ENCODE results near the gene SOX5.

Gene SOX5

DNA sequence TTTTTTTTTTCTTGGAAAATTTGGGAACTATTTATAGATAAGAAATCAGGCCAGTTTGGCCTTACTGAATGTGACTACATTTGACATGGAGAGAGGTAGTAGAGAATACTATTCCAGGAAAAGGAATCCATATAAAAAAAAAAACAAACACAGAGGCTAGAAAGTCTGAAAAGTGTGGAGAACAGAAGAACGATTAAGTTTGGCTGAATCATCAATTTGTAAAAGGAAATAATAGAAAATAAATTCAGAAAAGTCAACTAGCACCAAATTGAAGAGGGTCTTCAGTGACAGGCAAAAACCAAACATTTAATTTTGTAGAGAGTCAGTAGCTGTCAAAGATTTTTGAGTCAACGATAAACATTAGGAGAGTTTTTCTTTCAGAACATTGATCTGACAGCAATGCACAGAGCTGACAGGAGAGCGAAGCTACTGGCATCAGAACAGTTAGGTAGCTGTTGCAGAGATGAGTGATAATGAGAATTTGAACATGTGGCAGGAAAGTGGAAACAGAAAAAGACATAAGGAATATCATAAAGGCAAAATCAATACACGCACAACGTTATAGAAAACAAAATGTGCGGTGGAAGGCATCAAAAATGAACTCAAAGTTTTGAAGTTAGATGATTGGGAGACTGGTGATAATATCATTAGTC lies 241.2 kb downstream of the SOX5 start:
- Histone ChIP-seq H2BK120ac (ENCODE audit: low read depth, low read length) (no peak overlapping the region), H3K4me1 (ENCODE audit: control insufficient read depth, insufficient read depth, low read depth, low read length) (no peaks in the 10 kb centered on the region)

GRCh38 chr12:23707270-23707669 lies 242.2 kb downstream of the SOX5 start:
- Histone ChIP-seq H3K4me1 (ENCODE audit: control insufficient read depth, insufficient read depth, low read depth, low read length) (no peaks in the 10 kb centered on the region), H3K9me3 (ENCODE audit: control insufficient read depth, low read length) (no peaks in the 10 kb centered on the region), H3K4me3 (ENCODE audit: insufficient read depth in 1 of 2, low read depth in 1 of 2, low read length in 2 of 2) (no peak overlapping the region), H3K4me2 (ENCODE audit: low read length, poor library complexity, severe bottlenecking) (no peak overlapping the region), H3K27me3 (ENCODE audit: control insufficient read depth in 1 of 2, insufficient read depth in 1 of 2, low read length in 2 of 2) (no peaks in the 10 kb centered on the region), H3K79me1 (replicated peaks; ENCODE audit: low read length, poor library complexity, severe bottlenecking) (no peaks in the 10 kb centered on the region), H4K8ac (ENCODE audit: low read length) (no peak overlapping the region), H3K27ac (ENCODE audit: low read length, poor library complexity, severe bottlenecking) (no peak overlapping the region), H3K9ac (ENCODE audit: low read length) (no peak overlapping the region), H2AK5ac (ENCODE audit: low read length, severe bottlenecking) (no peak overlapping the region), H2BK15ac (ENCODE audit: low read depth, poor library complexity, severe bottlenecking) (no peak overlapping the region), H3K18ac (ENCODE audit: low read depth in 1 of 2, low read length in 2 of 2) (no peak overlapping the region), H3K36me3 (ENCODE audit: control insufficient read depth in 1 of 2, insufficient read depth in 2 of 2, low read depth in 1 of 2, low read length in 2 of 2) (no peaks in the 10 kb centered on the region), H3K4ac (ENCODE audit: low read depth in 1 of 2, low read length in 2 of 2) (no peak overlapping the region), H2BK12ac (ENCODE audit: low read length in 2 of 2) (no peak overlapping the region), H4K91ac (ENCODE audit: low read length) (no peak overlapping the region), H2BK5ac (ENCODE audit: low read depth, low read length, poor library complexity, severe bottlenecking) (no peak overlapping the region), H3K14ac (ENCODE audit: low read length in 2 of 2) (no peak overlapping the region), H3K23ac (ENCODE audit: low read length in 2 of 2) (no peak overlapping the region), H2BK120ac (ENCODE audit: low read depth, low read length) (no peak overlapping the region), H2AFZ (ENCODE audit: low read depth, low read length) (no peak overlapping the region)
- WGBS = 79% methylated on average over 2 of the region's 5 CpGs
- DNase-seq = no peak

More for the DNA sequence above, 241.2 kb downstream of the SOX5 start:
- Histone ChIP-seq H3K9ac (ENCODE audit: low read length) (no peak overlapping the region), H3K9me3 (ENCODE audit: control insufficient read depth, low read length) (no peaks in the 10 kb centered on the region), H3K27me3 (ENCODE audit: control insufficient read depth in 1 of 2, insufficient read depth in 1 of 2, low read length in 2 of 2) (no peaks in the 10 kb centered on the region), H4K91ac (ENCODE audit: low read length) (no peak overlapping the region), H3K27ac (ENCODE audit: low read length, poor library complexity, severe bottlenecking) (no peak overlapping the region), H4K8ac (ENCODE audit: low read length) (no peak overlapping the region), H2AFZ (ENCODE audit: low read depth, low read length) (no peak overlapping the region), H2BK12ac (ENCODE audit: low read length in 2 of 2) (no peak overlapping the region), H3K36me3 (ENCODE audit: control insufficient read depth in 1 of 2, insufficient read depth in 2 of 2, low read depth in 1 of 2, low read length in 2 of 2) (no peaks in the 10 kb centered on the region), H3K4me2 (ENCODE audit: low read length, poor library complexity, severe bottlenecking) (no peak overlapping the region), H2AK5ac (ENCODE audit: low read length, severe bottlenecking) (no peak overlapping the region), H3K18ac (ENCODE audit: low read depth in 1 of 2, low read length in 2 of 2) (no peak overlapping the region), H3K4ac (ENCODE audit: low read depth in 1 of 2, low read length in 2 of 2) (no peak overlapping the region), H2BK5ac (ENCODE audit: low read depth, low read length, poor library complexity, severe bottlenecking) (no peak overlapping the region), H3K23ac (ENCODE audit: low read length in 2 of 2) (no peak overlapping the region), H3K79me1 (replicated peaks; ENCODE audit: low read length, poor library complexity, severe bottlenecking) (no peaks in the 10 kb centered on the region), H3K14ac (ENCODE audit: low read length in 2 of 2) (no peak overlapping the region), H3K4me3 (ENCODE audit: insufficient read depth in 1 of 2, low read depth in 1 of 2, low read length in 2 of 2) (no peak overlapping the region), H2BK15ac (ENCODE audit: low read depth, poor library complexity, severe bottlenecking) (no peak overlapping the region)
- 98% methylated on average over 5 of the region's 6 CpGs for WGBS
- DNase-seq = no peak

DNA sequence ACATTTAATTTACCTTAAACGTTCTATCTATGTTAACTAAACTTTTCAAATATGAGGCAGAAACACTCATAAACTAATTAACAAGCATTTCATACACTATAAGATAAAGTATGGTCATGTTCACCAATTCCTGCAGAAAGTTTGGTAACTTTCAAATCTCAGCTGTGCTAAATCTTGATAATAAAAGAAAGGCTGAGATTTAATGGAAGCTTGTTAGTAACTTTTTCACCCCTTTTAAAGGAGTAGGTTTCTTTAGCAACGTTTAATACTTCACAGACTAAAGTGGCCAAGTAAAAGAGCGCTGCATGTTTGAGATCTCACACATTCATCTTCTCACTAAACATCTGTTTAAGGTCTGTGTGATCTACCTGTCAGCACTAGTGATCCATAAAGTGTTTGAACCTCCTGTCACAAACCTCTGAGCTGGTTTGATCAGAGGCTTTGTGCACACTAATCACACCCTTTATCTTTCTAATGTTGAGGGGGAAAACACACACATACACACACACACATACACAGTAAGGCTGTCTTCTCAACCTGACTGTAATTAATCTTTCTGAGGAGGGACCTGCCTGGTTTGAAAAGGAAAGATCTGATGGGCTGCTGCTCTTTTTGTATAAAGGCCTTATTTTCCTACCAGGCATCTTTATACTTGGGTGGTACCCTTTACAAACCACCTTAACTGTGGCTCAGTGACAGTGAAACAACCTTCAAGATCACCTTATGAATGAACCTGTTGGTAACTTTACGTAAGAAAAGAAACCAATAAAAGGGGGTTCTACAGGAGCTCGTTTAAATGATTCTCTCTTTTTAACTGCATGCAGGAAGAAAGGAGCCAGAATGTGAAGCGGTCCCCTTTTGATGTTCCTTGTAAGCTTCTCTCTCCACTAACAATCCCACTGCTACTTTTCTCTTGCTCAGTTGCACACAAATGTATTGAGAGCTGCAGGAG lies 244.2 kb downstream of the SOX5 start:
- Histone ChIP-seq H3K18ac (ENCODE audit: low read depth in 1 of 2, low read length in 2 of 2) (no peak overlapping the region), H3K4me2 (ENCODE audit: low read length, poor library complexity, severe bottlenecking) (no peak overlapping the region), H2BK15ac (ENCODE audit: low read depth, poor library complexity, severe bottlenecking) (no peak overlapping the region), H3K4ac (ENCODE audit: low read depth in 1 of 2, low read length in 2 of 2) (no peak overlapping the region), H2AK5ac (ENCODE audit: low read length, severe bottlenecking) (no peak overlapping the region), H3K27ac (ENCODE audit: low read length, poor library complexity, severe bottlenecking) (no peak overlapping the region), H3K4me3 (ENCODE audit: insufficient read depth in 1 of 2, low read depth in 1 of 2, low read length in 2 of 2) (no peak overlapping the region), H3K4me1 (ENCODE audit: control insufficient read depth, insufficient read depth, low read depth, low read length) (no peaks in the 10 kb centered on the region), H3K14ac (ENCODE audit: low read length in 2 of 2) (no peak overlapping the region), H3K23ac (ENCODE audit: low read length in 2 of 2) (no peak overlapping the region), H4K8ac (ENCODE audit: low read length) (no peak overlapping the region), H2BK120ac (ENCODE audit: low read depth, low read length) (no peak overlapping the region), H3K36me3 (ENCODE audit: control insufficient read depth in 1 of 2, insufficient read depth in 2 of 2, low read depth in 1 of 2, low read length in 2 of 2) (no peaks in the 10 kb centered on the region), H2AFZ (ENCODE audit: low read depth, low read length) (no peak overlapping the region), H2BK12ac (ENCODE audit: low read length in 2 of 2) (no peak overlapping the region), H3K9me3 (ENCODE audit: control insufficient read depth, low read length) (no peaks in the 10 kb centered on the region), H2BK5ac (ENCODE audit: low read depth, low read length, poor library complexity, severe bottlenecking) (no peak overlapping the region), H4K91ac (ENCODE audit: low read length) (no peak overlapping the region), H3K9ac (ENCODE audit: low read length) (no peak overlapping the region), H3K27me3 (ENCODE audit: control insufficient read depth in 1 of 2, insufficient read depth in 1 of 2, low read length in 2 of 2) (no peaks in the 10 kb centered on the region), H3K79me1 (replicated peaks; ENCODE audit: low read length, poor library complexity, severe bottlenecking) (no peaks in the 10 kb centered on the region)
- WGBS = 68% methylated on average over 5 of the region's 6 CpGs
- DNase-seq = no peak

DNA sequence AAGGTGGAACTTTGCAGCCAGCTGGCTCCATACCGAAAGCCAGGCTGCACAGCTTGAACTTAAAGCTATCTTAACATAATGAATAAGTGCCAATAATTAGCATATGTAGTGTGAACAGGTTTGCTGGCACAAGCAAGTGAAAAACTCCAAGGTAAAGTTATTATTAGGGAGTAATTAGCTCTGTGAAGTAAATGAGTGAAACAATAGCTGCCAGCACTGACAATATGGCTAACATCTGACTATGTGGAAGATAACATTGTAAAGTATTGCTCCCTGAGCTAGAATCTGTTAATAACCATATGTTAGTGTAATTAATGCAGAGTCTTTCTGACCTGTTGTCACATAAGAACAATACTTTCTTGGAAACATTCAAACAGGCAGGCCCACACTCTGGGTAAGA lies 246.4 kb downstream of the SOX5 start:
- H2BK120ac ChIP-seq (ENCODE audit: low read depth, low read length) = no peak overlapping the region
- H3K27ac ChIP-seq (ENCODE audit: low read length, poor library complexity, severe bottlenecking) = no peak overlapping the region
- no peak overlapping the region for H4K91ac ChIP-seq (ENCODE audit: low read length)
- no peak overlapping the region for H3K9ac ChIP-seq (ENCODE audit: low read length)
- no peak overlapping the region for H2BK12ac ChIP-seq (ENCODE audit: low read length in 2 of 2)
- no peak overlapping the region for H2AFZ ChIP-seq (ENCODE audit: low read depth, low read length)
- 83% methylated on average over 1 of the region's 1 CpG for WGBS
- no peaks in the 10 kb centered on the region for H3K79me1 ChIP-seq (replicated peaks; ENCODE audit: low read length, poor library complexity, severe bottlenecking)
- DNase-seq = no peak
- H3K23ac ChIP-seq (ENCODE audit: low read length in 2 of 2) = no peak overlapping the region
- H4K8ac ChIP-seq (ENCODE audit: low read length) = no peak overlapping the region
- no peak overlapping the region for H3K4me3 ChIP-seq (ENCODE audit: insufficient read depth in 1 of 2, low read depth in 1 of 2, low read length in 2 of 2)
- no peak overlapping the region for H3K18ac ChIP-seq (ENCODE audit: low read depth in 1 of 2, low read length in 2 of 2)
- H3K4me1 ChIP-seq (ENCODE audit: control insufficient read depth, insufficient read depth, low read depth, low read length) = no peaks in the 10 kb centered on the region
- H2BK5ac ChIP-seq (ENCODE audit: low read depth, low read length, poor library complexity, severe bottlenecking) = no peak overlapping the region
- H3K4ac ChIP-seq (ENCODE audit: low read depth in 1 of 2, low read length in 2 of 2) = no peak overlapping the region
- H3K27me3 ChIP-seq (ENCODE audit: control insufficient read depth in 1 of 2, insufficient read depth in 1 of 2, low read length in 2 of 2) = no peaks in the 10 kb centered on the region
- no peaks in the 10 kb centered on the region for H3K9me3 ChIP-seq (ENCODE audit: control insufficient read depth, low read length)
- no peak overlapping the region for H2BK15ac ChIP-seq (ENCODE audit: low read depth, poor library complexity, severe bottlenecking)
- no peak overlapping the region for H3K14ac ChIP-seq (ENCODE audit: low read length in 2 of 2)
- H3K4me2 ChIP-seq (ENCODE audit: low read length, poor library complexity, severe bottlenecking) = no peak overlapping the region
- no peaks in the 10 kb centered on the region for H3K36me3 ChIP-seq (ENCODE audit: control insufficient read depth in 1 of 2, insufficient read depth in 2 of 2, low read depth in 1 of 2, low read length in 2 of 2)
- no peak overlapping the region for H2AK5ac ChIP-seq (ENCODE audit: low read length, severe bottlenecking)
